SK-N-SH (cell line): ENCODE data around the gene CLEC17A. TPM values are rescaled to one million over a fixed set of nuclear protein-coding genes. Genes with fewer than 3 reads are reported as not detected.

Experiments
- CTCF ChIA-PET: fragments of 300-600, 350-600 bp; formaldehyde crosslinking; extraction: SDS; loops from one replicate; lab custom pipeline; 2021; lab: Yijun Ruan, JAX
- POLR2A ChIA-PET: fragments of 350-600 bp; sonication (Branson Sonifier 250); formaldehyde crosslinking; extraction: SDS; loops from one replicate; lab custom pipeline; 2020; ENCODE audit warnings: antibody characterized with exemption, inconsistent platforms; lab: Yijun Ruan, JAX
- DNase-seq: peaks from one replicate; pipeline ENCODE4 v3.0.0; 2012
- H2AFZ ChIP-seq: fragments of 200-600 bp; sonication (generic); 2 replicates; pipeline ENCODE4 v1.8.1; 2016; ENCODE audit warnings: antibody characterized with exemption, mild to moderate bottlenecking, low read depth
- H3F3A ChIP-seq: fragments of 200-600 bp; sonication (generic); replicated peaks from 2 replicates; pipeline ENCODE3; 2016; ENCODE audit warnings: antibody characterized with exemption, mild to moderate bottlenecking; ENCODE audit not compliant: insufficient read depth
- H3K27ac ChIP-seq, 2 experiments: fragments of 200-500 bp in 1 of 2; fragments of 200-600 bp in 1 of 2; sonication (Bioruptor generic) in 1 of 2; sonication (generic), shearing (Covaris generic) in 1 of 2; 2 replicates each; pipeline versions ENCODE4 v1.5.1 to v1.6.1; 2014 to 2016; ENCODE audit warnings: low read depth in 2 of 2, inconsistent platforms in 1 of 2, low read length in 1 of 2, mild to moderate bottlenecking in 1 of 2, mixed read lengths in 1 of 2
- H3K27me3 ChIP-seq: fragments of 200-600 bp; sonication (generic), shearing (Covaris generic); 2 replicates; pipeline ENCODE4 v1.6.1; 2016; ENCODE audit warnings: mixed run types; ENCODE audit not compliant: insufficient read depth
- H3K36me3 ChIP-seq, 2 experiments: fragments of 200-500 bp in 1 of 2; fragments of 200-600 bp in 1 of 2; sonication (Bioruptor generic) in 1 of 2; sonication (generic) in 1 of 2; replicated peaks in 1 of 2; 2 replicates each; pipeline versions ENCODE3 to v1.5.1; 2014 to 2016; ENCODE audit warnings: low read length in 1 of 2, mild to moderate bottlenecking in 1 of 2; ENCODE audit not compliant: insufficient read depth in 2 of 2, control insufficient read depth in 1 of 2
- H3K4me1 ChIP-seq, 2 experiments: fragments of 200-500 bp in 1 of 2; fragments of 200-600 bp in 1 of 2; sonication (Bioruptor generic) in 1 of 2; sonication (generic), shearing (Covaris generic) in 1 of 2; 2 replicates each; pipeline versions ENCODE4 v1.5.1 to v1.6.1; 2014 to 2016; ENCODE audit warnings: low read depth in 1 of 2, low read length in 1 of 2, mixed run types in 1 of 2; ENCODE audit not compliant: insufficient read depth in 2 of 2, control insufficient read depth in 1 of 2
- H3K4me2 ChIP-seq: fragments of 200-600 bp; sonication (generic), shearing (Covaris generic); 2 replicates; pipeline ENCODE4 v1.6.1; 2017; ENCODE audit warnings: mixed run types
- H3K4me3 ChIP-seq, 2 experiments: fragments of 200-500 bp in 1 of 2; fragments of 200-600 bp in 1 of 2; sonication (Bioruptor generic) in 1 of 2; sonication (generic), shearing (Covaris generic) in 1 of 2; 2 replicates each; pipeline versions ENCODE4 v1.5.1 to v1.8.1; 2014 to 2016; ENCODE audit warnings: low read depth in 2 of 2, inconsistent platforms in 1 of 2, low read length in 1 of 2, mild to moderate bottlenecking in 1 of 2, mixed read lengths in 1 of 2, moderate library complexity in 1 of 2
- H3K79me2 ChIP-seq: fragments of 200-600 bp; sonication (generic); 2 replicates; pipeline ENCODE4 v1.8.1; 2017; ENCODE audit warnings: mild to moderate bottlenecking; ENCODE audit not compliant: insufficient read depth
- H3K9ac ChIP-seq: fragments of 200-600 bp; sonication (generic); 2 replicates; pipeline ENCODE4 v1.6.1; 2017; ENCODE audit warnings: mixed run types
- H3K9me2 ChIP-seq: fragments of 200-600 bp; sonication (generic); 2 replicates; pipeline ENCODE4 v1.6.1; 2017; ENCODE audit warnings: mixed run types
- H3K9me3 ChIP-seq: fragments of 200-600 bp; sonication (generic); 2 replicates; pipeline ENCODE4 v1.6.1; 2017; ENCODE audit warnings: mixed run types, mild to moderate bottlenecking, moderate library complexity
- H4K20me1 ChIP-seq: fragments of 200-600 bp; sonication (generic); 2 replicates; pipeline ENCODE4 v1.6.1; 2017; ENCODE audit warnings: mild to moderate bottlenecking, mixed run types; ENCODE audit not compliant: insufficient read depth
- CTCF ChIP-seq: fragments of 200-600 bp; sonication (generic); IDR thresholded peaks from 2 replicates; pipeline ENCODE4 v1.6.1; 2017; ENCODE audit warnings: antibody characterized with exemption, mild to moderate bottlenecking, moderate library complexity
- ELF1 ChIP-seq: IDR thresholded peaks from 2 replicates; pipeline ENCODE4 v1.4.0; 2012
- EZH2phosphoT487 ChIP-seq: fragments of 200-600 bp; sonication (generic); IDR thresholded peaks from 2 replicates; pipeline ENCODE4 v1.6.1; 2017; ENCODE audit warnings: low read depth, mixed run types, mild to moderate bottlenecking, antibody characterized with exemption, moderate library complexity, borderline replicate concordance
- FOXJ3 ChIP-seq: sonication (generic); formaldehyde crosslinking; IDR thresholded peaks from 2 replicates; pipeline ENCODE4 v1.5.1; 2020; ENCODE audit warnings: mild to moderate bottlenecking, missing genetic modification reagents
- FOXM1 ChIP-seq: IDR thresholded peaks from 2 replicates; pipeline ENCODE4 v1.4.0; 2012; ENCODE audit warnings: low read depth, mild to moderate bottlenecking
- GATA2 ChIP-seq: sonication (generic); formaldehyde crosslinking; IDR thresholded peaks from 2 replicates; pipeline ENCODE4 v1.5.0; 2020; ENCODE audit warnings: mild to moderate bottlenecking, missing genetic modification reagents
- IRF3 ChIP-seq: fragments of 150-350 bp; IDR thresholded peaks from 2 replicates; pipeline ENCODE4 v1.6.1; 2016; ENCODE audit warnings: mild to moderate bottlenecking, low read depth, low read length
- JUND ChIP-seq: IDR thresholded peaks from 2 replicates; pipeline ENCODE4 v1.4.0; 2012
- PBX3 ChIP-seq: IDR thresholded peaks from 2 replicates; pipeline ENCODE4; 2012
- TCF12 ChIP-seq: IDR thresholded peaks from 2 replicates; pipeline ENCODE4 v1.4.0; 2012
- USF1 ChIP-seq: IDR thresholded peaks from 2 replicates; pipeline ENCODE4 v1.4.0; 2012; ENCODE audit warnings: low read depth, borderline replicate concordance
- USF2 ChIP-seq: fragments of 150-350 bp; IDR thresholded peaks from 2 replicates; pipeline ENCODE4 v1.6.1; 2017; ENCODE audit warnings: antibody characterized with exemption, low read length, low read depth, borderline replicate concordance
- WGBS: methylation state at CpG from one replicate; pipeline ENCODE4 v1.1.6; 2017; ENCODE audit warnings: low lambda C conversion rate; 5-methylcytosine and 5-hydroxymethylcytosine counted together
- polyA plus RNA-seq, 3 experiments: library from polyadenylated mRNA; depleted of rRNA; stranded (reverse); fragments of >200 nt; gene quantifications; 2 replicates each; pipeline ENCODE4 v1.2.3, GENCODE V29; 2012

Gene CLEC17A
- polyA plus RNA-seq, 1 of the 3 experiments (the other 2 are of a cell fraction), result not detected

- peak; percentile 41 for DNase-seq
- H3K79me2 ChIP-seq, result peaks cover 36% of the 10 kb centered on the region
- H3K4me3 ChIP-seq, result no peak overlapping the region
- no peaks in the 10 kb centered on the region for H3K36me3 ChIP-seq
- H3K9me3 ChIP-seq, result no peaks in the 10 kb centered on the region
- WGBS, result 89% methylated on average over 6 of the region's 7 CpGs
- H4K20me1 ChIP-seq, result no peaks in the 10 kb centered on the region; the same call in 1 of the 2 replicates
- H3K4me1 ChIP-seq, result no peaks in the 10 kb centered on the region; a peak in 1 of 4 replicates
- POLR2A ChIA-PET, result interaction anchor here (0.5 kb wide), 1 partner anchor 268 kb away, joined by 5 read pairs; no protein-coding TSS in a partner anchor
- H2AFZ ChIP-seq, result no peak overlapping the region
- no peaks in the 10 kb centered on the region for H3K9me2 ChIP-seq
- H3K27me3 ChIP-seq, result no peaks in the 10 kb centered on the region
- CTCF ChIA-PET, result no interaction called here
- no peaks in the 10 kb centered on the region for H3F3A ChIP-seq
- no peak overlapping the region for H3K27ac ChIP-seq
- H3K9ac ChIP-seq, result no peak overlapping the region
- TF ChIP-seq GATA2 (CRISPR knock-in tag) (no peak), TCF12 (no peak), CTCF (no peak), EZH2phosphoT487 (no peak), IRF3 (no peak), USF1 (no peak), ELF1 (no peak), JUND (no peak), FOXM1 (no peak), USF2 (no peak), PBX3 (no peak), FOXJ3 (no peak)
- H3K4me2 ChIP-seq, result no peak overlapping the region
These were observed 40.1 kb upstream of the CLEC17A start for GRCh38 chr19:14542711-14543328.
